Inflammatory macrophage treated with lipopolysaccharide for 1 hour (primary cell): ENCODE results near the gene DLL1.
"Not testable (repeated sequence)": the region's sequence is repeated elsewhere in the genome, so short reads cannot be mapped to it uniquely, and the experiment has no call there.

Source experiments
- DNase-seq, 2 donors: peaks; one replicate each; pipeline ENCODE4 v3.0.0-alpha.2; 2020 to 2022

Gene DLL1

GRCh38 chr6:170266061-170266825, 24.6 kb downstream of the DLL1 start:
- DNase-seq = peak; percentile 59 to 79

DNA sequence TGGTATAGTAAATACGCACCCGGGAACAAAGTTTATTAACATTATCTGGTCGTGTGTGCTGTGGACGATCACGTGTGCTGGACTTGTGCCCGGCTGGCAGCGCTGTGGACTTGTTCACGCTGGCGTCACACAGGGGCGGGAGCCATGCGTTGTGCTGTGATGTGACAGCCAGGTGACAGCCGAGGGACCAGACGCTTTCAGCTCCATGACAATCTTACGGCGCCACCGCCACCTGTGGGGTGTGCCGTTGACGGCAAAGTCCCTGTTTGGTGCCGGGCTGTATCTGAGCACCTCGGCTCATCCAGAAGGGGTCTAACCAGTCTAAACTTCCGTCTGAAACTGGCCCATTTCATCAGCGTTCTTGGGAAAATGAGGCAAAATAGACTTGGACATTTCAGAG, 25.2 kb downstream of the DLL1 start:
- DNase-seq = no peak

- DNase-seq = not testable (repeated sequence)
Measured at GRCh38 chr6:170264644-170265043, 26.2 kb downstream of the DLL1 start.

GRCh38 chr6:170264086-170264485, 26.8 kb downstream of the DLL1 start:
- no peak for DNase-seq

DNA sequence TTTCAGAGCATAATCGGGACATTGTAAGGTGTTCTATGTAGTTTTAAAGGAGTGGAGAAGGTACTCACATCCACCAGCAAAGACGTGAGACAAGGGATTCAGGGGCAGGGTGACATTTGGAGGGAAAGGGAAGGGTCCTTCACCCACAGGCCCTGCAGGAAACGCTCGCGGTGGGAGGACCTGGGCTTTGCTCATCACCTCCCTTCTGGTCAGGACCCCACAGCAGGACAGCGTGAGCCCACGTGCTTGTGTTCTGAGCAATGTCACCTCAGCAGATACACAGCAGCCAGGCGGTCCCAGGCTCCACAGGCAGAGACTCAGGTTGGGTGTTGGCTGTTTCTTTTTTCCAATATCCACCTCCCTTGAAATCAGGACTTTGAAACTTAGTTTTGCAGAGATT, 27.5 kb downstream of the DLL1 start:
- no peak for DNase-seq

DNA sequence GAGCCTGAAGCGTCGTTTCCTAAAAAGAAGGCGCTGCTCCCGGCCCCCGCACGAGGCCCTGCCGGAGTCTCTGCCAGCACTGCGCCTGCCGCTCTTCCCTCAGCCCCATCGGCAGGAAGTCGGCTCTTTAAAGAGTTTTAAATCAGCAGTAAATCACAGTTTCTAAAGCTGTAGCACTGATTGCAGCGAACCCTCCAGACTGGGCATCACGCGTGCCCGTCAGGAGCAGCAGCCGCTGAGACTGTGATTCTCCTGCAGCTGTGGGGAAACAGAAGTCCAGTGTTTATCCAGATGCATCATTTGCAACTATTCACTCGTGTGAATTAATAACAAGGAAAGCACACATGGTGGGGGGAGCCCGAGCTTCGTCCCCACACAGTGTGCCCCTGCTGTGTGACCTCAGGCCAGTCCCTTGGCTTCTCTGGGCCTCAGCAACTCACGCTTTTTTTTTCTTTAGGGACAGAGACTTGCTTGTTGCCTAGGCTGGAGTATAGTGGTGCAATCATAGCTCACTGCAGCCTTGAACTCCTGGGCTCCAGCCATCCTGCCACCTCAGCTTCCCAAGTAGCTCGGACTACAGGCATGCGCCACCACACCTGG, 28.3 kb downstream of the DLL1 start:
- DNase-seq = no peak

- DNase-seq = no peak
Measured at GRCh38 chr6:170261643-170262488, 29.0 kb downstream of the DLL1 start.

DNA sequence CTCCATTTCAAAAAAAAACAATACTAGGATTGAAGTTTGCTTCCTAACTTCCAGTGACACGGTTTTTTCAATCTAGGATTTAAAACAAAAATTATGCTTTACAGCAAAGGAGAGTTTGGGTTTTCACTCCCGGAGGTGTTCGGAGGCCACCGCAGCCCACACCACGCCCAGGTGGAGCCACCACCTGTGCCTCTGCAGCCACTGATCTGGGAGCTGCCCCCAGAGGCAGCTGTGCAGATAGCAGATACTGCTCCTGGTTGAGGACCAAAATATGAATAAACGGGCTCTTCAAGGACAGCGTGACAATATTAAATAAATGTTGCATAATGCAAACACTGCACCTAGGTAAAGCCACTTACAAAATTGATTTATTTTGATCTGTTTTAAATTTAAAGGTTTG, 30.2 kb downstream of the DLL1 start:
- DNase-seq = no peak

GRCh38 chr6:170259278-170259677, 31.6 kb downstream of the DLL1 start:
- DNase-seq = no peak

- no peak for DNase-seq
Measured at GRCh38 chr6:170258407-170258806, 32.5 kb downstream of the DLL1 start.

- no peak for DNase-seq
Measured at GRCh38 chr6:170257376-170257775, 33.5 kb downstream of the DLL1 start.

GRCh38 chr6:170256641-170257040, 34.2 kb downstream of the DLL1 start:
- DNase-seq = no peak

- no peak for DNase-seq
Measured at GRCh38 chr6:170255426-170256125, 35.3 kb downstream of the DLL1 start.

DNA sequence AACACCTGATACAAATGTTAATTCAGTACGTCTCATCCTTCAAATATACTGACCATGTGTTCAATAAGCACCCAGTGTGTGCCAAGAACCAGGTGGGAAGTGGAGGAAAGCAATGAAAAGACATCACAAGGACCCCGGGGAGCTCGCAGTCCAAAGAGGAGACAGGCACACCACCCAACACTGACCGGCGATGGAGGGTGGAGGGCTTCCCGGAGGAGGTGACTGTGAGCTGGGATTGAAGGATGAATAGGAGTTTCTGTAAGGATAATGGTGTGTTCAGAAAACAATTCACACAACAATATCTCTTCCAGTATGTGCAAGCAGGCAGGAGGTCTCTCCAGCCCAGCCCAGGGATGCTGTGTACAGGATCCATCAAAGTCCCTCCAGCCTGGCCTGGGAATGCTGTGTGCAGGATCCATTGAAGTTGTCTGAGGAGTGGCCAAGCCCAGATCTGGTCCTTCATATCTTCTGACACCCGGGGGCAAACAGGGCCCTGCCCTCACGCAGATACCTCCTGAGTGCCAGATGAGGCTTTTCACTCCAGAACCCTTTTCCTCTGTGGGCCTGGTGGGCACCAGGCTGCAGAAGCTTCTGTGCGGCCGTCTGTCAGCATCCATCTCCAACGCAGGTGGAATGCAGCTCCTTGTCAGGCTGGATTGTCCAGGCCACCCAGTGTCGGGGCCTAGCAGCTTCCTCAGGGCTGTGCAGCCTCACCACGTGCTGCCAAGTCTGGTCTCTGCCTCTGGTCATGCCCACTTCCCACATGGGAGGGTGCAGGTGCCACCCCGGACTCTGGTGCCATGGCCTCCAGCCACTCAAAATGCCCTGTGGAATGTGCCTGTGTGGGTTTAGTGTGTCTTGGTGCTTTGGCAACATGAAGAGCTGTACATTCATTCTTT, 36.3 kb downstream of the DLL1 start:
- no peak for DNase-seq

- DNase-seq = no peak
Measured at GRCh38 chr6:170253910-170254269, 37.0 kb downstream of the DLL1 start.

DNA sequence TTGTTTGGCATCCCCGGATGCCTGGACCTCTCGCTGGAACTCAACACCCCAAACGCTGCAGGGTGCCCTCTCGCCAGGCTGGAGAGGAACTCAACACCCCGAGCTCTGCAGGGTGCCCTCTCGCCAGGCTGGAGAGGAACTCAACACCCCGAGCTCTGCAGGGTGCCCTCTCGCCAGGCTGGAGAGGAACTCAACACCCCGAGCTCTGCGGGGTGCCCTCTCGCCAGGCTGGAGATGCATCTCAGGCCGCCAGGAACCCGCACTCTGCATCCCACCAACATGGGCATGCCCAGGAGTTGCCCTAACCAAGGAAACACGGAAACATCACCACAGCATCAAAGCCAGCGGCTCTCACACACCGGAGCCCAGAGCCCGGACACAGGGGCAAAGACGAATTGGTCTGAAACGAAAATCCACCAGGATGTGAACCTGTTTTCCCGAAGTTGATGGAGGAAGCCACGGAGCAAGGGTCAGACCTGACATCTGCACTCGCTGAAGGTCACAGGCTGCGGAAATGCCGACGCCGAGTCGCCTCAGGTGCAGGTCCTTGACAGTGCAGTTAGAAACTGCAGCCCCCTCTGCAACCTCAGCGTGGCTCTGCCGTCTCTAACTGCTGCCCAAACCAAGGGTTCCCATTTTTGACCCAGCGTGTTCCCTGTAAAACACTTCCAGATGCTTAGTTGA, 37.5 kb downstream of the DLL1 start:
- DNase-seq = no peak

DNA sequence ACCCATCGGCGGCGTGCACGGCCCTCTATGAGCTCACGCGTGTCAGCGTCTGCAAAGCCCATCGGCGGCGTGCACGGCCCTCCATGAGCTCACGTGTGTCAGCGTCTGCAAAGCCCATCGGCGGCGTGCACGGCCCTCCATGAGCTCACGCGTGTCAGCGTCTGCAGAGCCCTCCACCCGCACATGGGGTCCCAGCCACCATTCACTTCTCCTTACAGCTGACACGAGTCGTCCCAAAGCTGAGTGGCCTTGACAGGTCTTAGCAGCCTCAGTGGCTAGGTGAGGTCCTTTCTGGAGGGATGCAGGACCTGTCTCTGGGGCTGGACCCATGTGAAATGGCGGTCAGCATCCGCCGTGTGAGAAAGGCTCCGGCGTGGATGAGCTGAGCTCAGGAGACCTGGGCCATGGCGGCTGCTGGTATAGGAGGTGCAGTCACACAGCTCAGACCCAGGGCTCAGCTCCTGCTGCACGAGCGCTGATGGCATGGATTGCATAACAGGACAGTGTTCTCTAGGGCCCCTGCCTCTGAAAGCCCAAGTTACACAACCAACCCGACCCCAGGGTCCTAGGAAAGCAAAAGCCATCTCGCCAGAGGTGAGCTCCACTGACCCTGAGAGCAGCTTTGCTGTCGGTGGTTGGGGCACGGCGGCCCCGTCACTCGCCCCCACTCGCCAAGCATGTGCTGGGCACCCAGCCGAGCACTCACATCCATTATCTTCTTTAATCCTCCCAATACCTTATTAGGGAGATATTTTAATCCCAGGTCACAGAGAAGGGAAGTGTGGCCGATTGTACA, 38.9 kb downstream of the DLL1 start:
- no peak for DNase-seq

DNA sequence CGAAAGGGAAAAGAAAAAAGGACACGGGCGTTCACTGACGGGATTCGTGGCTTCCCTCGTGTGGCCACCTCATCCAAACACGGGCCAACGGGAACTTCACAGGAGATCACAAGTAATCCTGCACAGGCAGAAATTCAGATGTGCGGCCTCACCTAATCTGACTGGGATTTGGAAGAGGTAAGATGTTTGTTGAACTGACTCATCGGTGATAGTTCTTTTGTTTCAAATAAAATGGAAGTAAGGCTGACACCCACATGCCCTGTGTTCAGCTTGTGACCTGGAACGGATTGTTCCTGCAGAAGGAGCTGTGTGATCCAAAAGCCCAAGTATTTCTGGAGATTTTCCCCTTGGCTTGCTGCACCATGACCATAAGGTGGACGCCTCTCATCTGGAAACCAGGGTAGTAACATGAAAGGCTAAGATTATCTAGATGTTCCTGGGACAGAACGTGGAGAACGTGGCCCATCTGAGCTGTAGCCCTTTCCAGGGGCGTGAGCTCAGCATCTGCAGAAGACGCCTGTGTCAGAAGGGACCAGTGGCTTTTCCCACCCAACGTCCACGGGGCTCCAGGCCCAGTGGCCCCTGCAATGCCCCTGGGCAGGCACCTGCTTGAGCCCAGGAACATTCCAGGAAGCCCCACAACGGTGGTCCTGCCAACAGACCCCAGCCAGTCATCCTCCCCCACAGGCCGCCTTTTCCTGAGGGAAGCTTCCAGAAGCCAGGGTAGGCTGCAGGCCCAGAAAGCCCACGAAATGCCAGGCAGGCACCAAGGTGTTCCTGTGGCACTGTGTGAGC, 39.7 kb downstream of the DLL1 start:
- no peak for DNase-seq

DNA sequence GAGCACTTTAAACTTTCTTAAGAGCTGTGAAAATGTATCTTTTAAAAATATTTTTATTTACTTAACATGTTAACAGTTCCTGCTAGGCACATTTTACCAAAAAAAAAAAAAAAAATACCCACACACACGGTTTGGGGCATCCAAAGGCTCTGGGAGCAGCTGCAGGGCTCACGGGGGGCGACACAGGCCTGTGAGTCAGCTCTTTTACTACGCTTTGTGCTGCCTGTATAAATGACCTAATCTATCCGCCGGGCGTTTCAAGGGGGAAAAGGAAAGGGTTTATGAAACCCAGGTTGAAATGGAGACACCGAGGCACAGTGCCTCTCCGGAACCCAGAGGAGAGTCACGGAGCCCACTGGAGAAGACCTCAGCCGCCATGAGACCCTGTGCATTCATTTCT, 40.4 kb downstream of the DLL1 start:
- DNase-seq = no peak

DNA sequence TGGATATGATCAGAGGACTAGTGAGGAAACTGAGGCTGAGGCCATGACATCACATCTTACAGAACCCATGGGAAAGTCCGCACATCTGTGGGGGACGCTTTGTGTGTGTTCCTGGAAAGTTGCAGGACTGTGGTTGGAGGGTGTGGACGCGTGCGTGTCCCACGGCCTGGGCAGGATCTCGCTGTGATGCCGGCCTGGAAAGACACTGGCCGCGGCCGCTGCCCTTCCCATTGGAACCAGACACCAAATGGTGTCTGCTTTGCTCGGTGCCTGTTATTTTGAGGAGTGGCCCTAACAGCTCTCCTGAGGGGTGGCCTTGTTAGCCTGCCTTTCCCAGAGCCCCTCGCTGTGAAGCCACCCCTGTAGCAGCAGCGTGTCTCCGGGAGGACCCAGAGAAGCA, 41.1 kb downstream of the DLL1 start:
- no peak for DNase-seq
